A673 (cell line): ENCODE data around the gene VTN. TPM values are rescaled to one million over a fixed set of nuclear protein-coding genes. Genes with fewer than 3 reads are reported as not detected.

Source experiments
- BruUV-seq: library from RNA; stranded (reverse); fragments of 400-500 nt; replicated peaks from 2 replicates; lab custom pipeline; 2021; lab: Mats Ljungman, UMichigan
- CTCF ChIA-PET: fragments of 300-600 bp; sonication (Branson Sonifier 250); formaldehyde crosslinking; loops from one replicate; lab custom pipeline; 2022; ENCODE audit warnings: antibody characterized with exemption; lab: Charles Lee
- POLR2A ChIA-PET: fragments of 300-600 bp; sonication (Branson Sonifier 250); formaldehyde crosslinking; loops from one replicate; lab custom pipeline; 2022; ENCODE audit warnings: antibody characterized with exemption; ENCODE audit not compliant: low non-redundant PET; lab: Charles Lee
- DNase-seq: peaks from one replicate; pipeline ENCODE4 v3.0.0-alpha.2; 2015; ENCODE audit warnings: low spot score
- H3K27ac ChIP-seq: fragments of 200-600 bp; sonication (generic); 2 replicates; pipeline ENCODE4 v1.5.1; 2016; ENCODE audit warnings: mixed run types, low read depth, mild to moderate bottlenecking, mixed read lengths, antibody characterized with exemption, low read length; ENCODE audit not compliant: poor library complexity, severe bottlenecking
- H3K27me3 ChIP-seq: fragments of 200-600 bp; sonication (generic); replicated peaks from 2 replicates; pipeline ENCODE4 v1.6.1; 2017; ENCODE audit warnings: mixed run types, low read depth, mild to moderate bottlenecking, mixed read lengths, antibody characterized with exemption, low read length; ENCODE audit not compliant: insufficient read depth, poor library complexity
- H3K36me3 ChIP-seq: fragments of 200-600 bp; sonication (generic); 2 replicates; pipeline ENCODE4 v1.6.1; 2016; ENCODE audit warnings: mixed run types, mild to moderate bottlenecking, mixed read lengths, antibody characterized with exemption, low read length; ENCODE audit not compliant: insufficient read depth, poor library complexity, severe bottlenecking
- H3K4me1 ChIP-seq: fragments of 200-600 bp; sonication (generic); 2 replicates; pipeline ENCODE4 v1.6.1; 2017; ENCODE audit warnings: mixed run types, mild to moderate bottlenecking, mixed read lengths, antibody characterized with exemption, low read length; ENCODE audit not compliant: insufficient read depth, poor library complexity, severe bottlenecking
- H3K4me3 ChIP-seq: fragments of 200-600 bp; sonication (generic); 2 replicates; pipeline ENCODE4 v1.5.1; 2016; ENCODE audit warnings: low read depth, mixed run types, mild to moderate bottlenecking, mixed read lengths, low read length; ENCODE audit not compliant: poor library complexity, severe bottlenecking
- H3K9me3 ChIP-seq: fragments of 200-600 bp; sonication (generic); 2 replicates; pipeline ENCODE4 v1.6.1; 2016; ENCODE audit warnings: mixed run types, low read depth, mild to moderate bottlenecking, mixed read lengths, antibody characterized with exemption, low read length; ENCODE audit not compliant: poor library complexity, severe bottlenecking
- CTCF ChIP-seq: fragments of 300-800, 200-600 bp; sonication (generic); conservative IDR thresholded peaks from 2 replicates; pipeline ENCODE4 v1.5.1; 2017; ENCODE audit warnings: low read depth, mild to moderate bottlenecking, antibody characterized with exemption, low read length, moderate library complexity, mixed read lengths
- EZH2 ChIP-seq: fragments of 200-600 bp; sonication (generic); IDR thresholded peaks from 2 replicates; pipeline ENCODE4 v1.6.1; 2017; ENCODE audit warnings: borderline replicate concordance, low read depth, mild to moderate bottlenecking, mixed read lengths, antibody characterized with exemption, low read length; ENCODE audit not compliant: poor library complexity, severe bottlenecking
- intact Hi-C: fragments of 100-400 bp; cut with micrococcal nuclease; formaldehyde crosslinking; loops from one replicate; pipeline ENCODE4 v1.10.0; 2022; ENCODE audit not compliant: unreplicated experiment
- total RNA-seq: library from RNA; stranded (reverse); gene quantifications from 2 replicates; pipeline ENCODE4 v1.2.3, GENCODE V29; 2021

The VTN gene
- total RNA-seq, 1 experiment from 2014 or later: 0.26 TPM

GRCh38 chr17:28396635-28397239 lies 26.6 kb upstream of the VTN start:
- no TSS peak for BruUV-seq
- Histone ChIP-seq H3K27me3 (no peaks in the 10 kb centered on the region), H3K9me3 (no peaks in the 10 kb centered on the region), H3K4me3 (no peak overlapping the region), H3K27ac (no peak overlapping the region), H3K36me3 (peaks cover 12% of the 10 kb centered on the region), H3K4me1 (no peaks in the 10 kb centered on the region)
- DNase-seq: no peak
- ChIA-PET POLR2A (no interaction called here), CTCF (interaction anchor here (0.5 to 0.9 kb wide), 2 partner anchors 20 to 28 kb away, joined by 3 to 4 read pairs; no protein-coding TSS in a partner anchor)
- intact Hi-C loops: no loop called here
- TF ChIP-seq EZH2: no peak
- no peak for TF ChIP-seq CTCF

GRCh38 chr17:28395968-28396367 lies 25.9 kb upstream of the VTN start:
- intact Hi-C loops: no loop called here
- Histone ChIP-seq H3K36me3 (peaks cover 18% of the 10 kb centered on the region), H3K27me3 (no peaks in the 10 kb centered on the region), H3K4me3 (no peak overlapping the region), H3K4me1 (no peaks in the 10 kb centered on the region), H3K27ac (no peak overlapping the region), H3K9me3 (no peaks in the 10 kb centered on the region)
- no peak for DNase-seq
- ChIA-PET CTCF (interaction anchor here (0.9 kb wide), 1 partner anchor 21 kb away, joined by 3 read pairs; no protein-coding TSS in a partner anchor), POLR2A (no interaction called here)
- no TSS peak for BruUV-seq
- no peak for TF ChIP-seq CTCF
- no peak for TF ChIP-seq EZH2

GRCh38 chr17:28395426-28395825 lies 25.3 kb upstream of the VTN start:
- Histone ChIP-seq H3K4me1 (no peaks in the 10 kb centered on the region), H3K9me3 (no peaks in the 10 kb centered on the region), H3K27me3 (no peaks in the 10 kb centered on the region), H3K4me3 (no peak overlapping the region), H3K27ac (no peak overlapping the region), H3K36me3 (peaks cover 20% of the 10 kb centered on the region)
- DNase-seq: no peak
- intact Hi-C loops: no loop called here
- TF ChIP-seq EZH2: no peak
- TF ChIP-seq CTCF: no peak
- ChIA-PET POLR2A (no interaction called here), CTCF (no interaction called here)
- no TSS peak for BruUV-seq
